GM20431 (cell line): ENCODE data around the gene FRMD8.

Source experiments
- in situ Hi-C: fragments of 300-500 bp; cut with MseI, MboI; formaldehyde crosslinking; loops from one replicate; pipeline ENCODE4 v1.15.0; 2020; ENCODE audit warnings: low sequenced_read_pairs; ENCODE audit not compliant: unreplicated experiment

The FRMD8 gene

DNA sequence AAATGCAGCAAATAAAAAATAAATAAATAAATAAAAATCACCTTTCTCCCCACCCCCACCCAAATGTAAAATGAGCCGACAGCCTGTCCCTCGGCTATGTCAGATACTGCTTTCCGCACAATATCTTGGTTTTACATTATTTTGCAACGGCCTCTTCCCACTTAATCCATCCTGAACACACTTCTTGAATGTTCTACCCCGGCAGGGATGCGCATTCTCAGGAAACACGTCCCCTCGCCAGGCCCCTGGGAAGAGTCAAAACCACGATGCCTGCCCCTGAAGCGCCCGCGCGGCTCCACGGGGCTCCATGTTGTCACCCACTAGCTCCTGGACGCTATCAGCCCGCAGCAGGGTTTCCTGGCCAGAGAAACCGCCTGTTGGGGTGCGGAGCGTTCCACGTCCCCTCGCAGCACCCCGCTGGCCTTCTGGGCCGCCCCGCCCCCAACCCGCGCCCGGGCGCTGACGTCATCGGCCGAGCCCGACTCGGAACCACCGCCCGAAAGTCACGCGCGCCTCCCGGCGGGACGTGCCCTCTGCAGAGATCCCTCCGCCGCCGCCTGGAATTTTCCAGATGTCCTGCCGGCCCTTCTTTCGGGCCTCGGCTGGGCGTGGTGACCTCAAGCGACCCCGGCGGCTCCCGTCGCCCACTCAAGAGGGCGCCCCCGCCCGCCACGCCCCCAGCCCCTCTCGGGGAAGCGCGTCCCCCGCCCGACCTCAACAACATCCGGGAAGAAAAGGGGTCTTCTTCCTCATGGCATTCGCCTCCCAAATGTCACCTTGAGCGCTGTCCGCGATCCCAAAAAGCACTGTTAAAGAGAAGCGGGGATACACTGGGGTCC lies 35.6 kb downstream of the FRMD8 start:
- in situ Hi-C loops = no loop called here

DNA sequence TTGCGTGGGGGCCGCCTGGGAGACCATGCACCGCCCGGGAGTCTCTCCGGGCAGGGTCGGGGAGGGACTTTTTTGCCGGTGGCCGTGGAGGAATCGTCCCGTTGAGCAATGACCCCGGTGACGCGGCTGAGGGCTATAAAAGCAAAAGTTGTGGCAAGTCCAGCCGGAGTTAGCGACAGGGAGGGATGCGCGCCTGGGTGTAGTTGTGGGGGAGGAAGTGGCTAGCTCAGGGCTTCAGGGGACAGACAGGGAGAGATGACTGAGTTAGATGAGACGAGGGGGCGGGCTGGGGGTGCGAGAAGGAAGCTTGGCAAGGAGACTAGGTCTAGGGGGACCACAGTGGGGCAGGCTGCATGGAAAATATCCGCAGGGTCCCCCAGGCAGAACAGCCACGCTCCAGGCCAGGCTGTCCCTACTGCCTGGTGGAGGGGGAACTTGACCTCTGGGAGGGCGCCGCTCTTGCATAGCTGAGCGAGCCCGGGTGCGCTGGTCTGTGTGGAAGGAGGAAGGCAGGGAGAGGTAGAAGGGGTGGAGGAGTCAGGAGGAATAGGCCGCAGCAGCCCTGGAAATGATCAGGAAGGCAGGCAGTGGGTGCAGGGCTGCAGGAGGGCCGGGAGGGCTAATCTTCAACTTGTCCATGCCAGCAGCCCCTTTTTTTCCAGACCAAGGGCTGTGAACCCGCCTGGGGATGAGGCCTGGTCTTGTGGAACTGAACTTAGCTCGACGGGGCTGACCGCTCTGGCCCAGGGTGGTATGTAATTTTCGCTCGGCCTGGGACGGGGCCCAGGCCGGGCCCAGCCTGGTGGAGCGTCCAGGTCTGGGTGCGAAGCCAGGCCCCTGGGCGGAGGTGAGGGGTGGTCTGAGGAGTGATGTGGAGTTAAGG lies 36.4 kb downstream of the FRMD8 start, which contains the start of gene NEAT1:
Gene NEAT1, plus strand, starts transcription at position 166 of the 883 bp plus-strand sequence.
- in situ Hi-C loops = no loop called here

DNA sequence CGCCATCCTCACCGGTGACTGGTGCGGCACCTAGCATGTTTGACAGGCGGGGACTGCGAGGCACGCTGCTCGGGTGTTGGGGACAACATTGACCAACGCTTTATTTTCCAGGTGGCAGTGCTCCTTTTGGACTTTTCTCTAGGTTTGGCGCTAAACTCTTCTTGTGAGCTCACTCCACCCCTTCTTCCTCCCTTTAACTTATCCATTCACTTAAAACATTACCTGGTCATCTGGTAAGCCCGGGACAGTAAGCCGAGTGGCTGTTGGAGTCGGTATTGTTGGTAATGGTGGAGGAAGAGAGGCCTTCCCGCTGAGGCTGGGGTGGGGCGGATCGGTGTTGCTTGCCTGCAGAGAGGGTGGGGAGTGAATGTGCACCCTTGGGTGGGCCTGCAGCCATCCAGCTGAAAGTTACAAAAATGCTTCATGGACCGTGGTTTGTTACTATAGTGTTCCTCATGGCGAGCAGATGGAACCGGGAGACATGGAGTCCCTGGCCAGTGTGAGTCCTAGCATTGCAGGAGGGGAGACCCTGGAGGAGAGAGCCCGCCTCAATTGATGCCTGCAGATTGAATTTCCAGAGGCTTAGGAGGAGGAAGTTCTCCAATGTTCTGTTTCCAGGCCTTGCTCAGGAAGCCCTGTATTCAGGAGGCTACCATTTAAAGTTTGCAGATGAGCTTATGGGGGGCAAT lies 37.2 kb downstream of the FRMD8 start:
- in situ Hi-C loops = no loop called here

DNA sequence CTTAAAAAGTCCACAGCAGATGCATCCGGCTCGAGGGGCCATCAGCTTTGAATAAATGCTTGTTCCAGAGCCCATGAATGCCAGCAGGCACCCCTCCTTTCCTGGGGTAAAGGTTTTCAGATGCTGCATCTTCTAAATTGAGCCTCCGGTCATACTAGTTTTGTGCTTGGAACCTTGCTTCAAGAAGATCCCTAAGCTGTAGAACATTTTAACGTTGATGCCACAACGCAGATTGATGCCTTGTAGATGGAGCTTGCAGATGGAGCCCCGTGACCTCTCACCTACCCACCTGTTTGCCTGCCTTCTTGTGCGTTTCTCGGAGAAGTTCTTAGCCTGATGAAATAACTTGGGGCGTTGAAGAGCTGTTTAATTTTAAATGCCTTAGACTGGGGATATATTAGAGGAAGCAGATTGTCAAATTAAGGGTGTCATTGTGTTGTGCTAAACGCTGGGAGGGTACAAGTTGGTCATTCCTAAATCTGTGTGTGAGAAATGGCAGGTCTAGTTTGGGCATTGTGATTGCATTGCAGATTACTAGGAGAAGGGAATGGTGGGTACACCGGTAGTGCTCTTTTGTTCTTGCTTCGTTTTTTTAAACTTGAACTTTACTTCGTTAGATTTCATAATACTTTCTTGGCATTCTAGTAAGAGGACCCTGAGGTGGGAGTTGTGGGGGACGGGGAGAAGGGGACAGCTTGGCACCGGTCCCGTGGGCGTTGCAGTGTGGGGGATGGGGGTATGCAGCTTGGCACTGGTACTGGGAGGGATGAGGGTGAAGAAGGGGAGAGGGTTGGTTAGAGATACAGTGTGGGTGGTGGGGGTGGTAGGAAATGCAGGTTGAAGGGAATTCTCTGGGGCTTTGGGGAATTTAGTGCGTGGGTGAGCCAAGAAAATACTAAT lies 38.0 kb downstream of the FRMD8 start:
- in situ Hi-C loops = no loop called here

DNA sequence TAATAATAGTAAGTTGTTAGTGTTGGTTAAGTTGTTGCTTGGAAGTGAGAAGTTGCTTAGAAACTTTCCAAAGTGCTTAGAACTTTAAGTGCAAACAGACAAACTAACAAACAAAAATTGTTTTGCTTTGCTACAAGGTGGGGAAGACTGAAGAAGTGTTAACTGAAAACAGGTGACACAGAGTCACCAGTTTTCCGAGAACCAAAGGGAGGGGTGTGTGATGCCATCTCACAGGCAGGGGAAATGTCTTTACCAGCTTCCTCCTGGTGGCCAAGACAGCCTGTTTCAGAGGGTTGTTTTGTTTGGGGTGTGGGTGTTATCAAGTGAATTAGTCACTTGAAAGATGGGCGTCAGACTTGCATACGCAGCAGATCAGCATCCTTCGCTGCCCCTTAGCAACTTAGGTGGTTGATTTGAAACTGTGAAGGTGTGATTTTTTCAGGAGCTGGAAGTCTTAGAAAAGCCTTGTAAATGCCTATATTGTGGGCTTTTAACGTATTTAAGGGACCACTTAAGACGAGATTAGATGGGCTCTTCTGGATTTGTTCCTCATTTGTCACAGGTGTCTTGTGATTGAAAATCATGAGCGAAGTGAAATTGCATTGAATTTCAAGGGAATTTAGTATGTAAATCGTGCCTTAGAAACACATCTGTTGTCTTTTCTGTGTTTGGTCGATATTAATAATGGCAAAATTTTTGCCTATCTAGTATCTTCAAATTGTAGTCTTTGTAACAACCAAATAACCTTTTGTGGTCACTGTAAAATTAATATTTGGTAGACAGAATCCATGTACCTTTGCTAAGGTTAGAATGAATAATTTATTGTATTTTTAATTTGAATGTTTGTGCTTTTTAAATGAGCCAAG lies 38.9 kb downstream of the FRMD8 start:
- in situ Hi-C loops = no loop called here

DNA sequence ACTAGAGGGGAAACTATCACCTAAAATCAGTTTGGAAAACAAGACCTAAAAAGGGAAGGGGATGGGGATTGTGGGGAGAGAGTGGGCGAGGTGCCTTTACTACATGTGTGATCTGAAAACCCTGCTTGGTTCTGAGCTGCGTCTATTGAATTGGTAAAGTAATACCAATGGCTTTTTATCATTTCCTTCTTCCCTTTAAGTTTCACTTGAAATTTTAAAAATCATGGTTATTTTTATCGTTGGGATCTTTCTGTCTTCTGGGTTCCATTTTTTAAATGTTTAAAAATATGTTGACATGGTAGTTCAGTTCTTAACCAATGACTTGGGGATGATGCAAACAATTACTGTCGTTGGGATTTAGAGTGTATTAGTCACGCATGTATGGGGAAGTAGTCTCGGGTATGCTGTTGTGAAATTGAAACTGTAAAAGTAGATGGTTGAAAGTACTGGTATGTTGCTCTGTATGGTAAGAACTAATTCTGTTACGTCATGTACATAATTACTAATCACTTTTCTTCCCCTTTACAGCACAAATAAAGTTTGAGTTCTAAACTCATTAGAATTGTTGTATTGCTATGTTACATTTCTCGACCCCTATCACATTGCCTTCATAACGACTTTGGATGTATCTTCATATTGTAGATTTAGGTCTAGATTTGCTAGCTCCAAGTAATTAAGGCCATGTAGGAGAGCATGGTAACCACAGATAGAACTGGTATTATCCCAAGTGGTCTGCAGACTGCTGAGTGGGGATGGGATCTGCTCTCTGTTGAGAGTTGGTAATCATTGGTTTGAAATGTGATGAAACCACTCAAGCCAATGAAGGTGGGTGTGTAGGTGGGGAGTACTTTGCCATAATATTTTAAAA lies 39.8 kb downstream of the FRMD8 start:
- in situ Hi-C loops = no loop called here

DNA sequence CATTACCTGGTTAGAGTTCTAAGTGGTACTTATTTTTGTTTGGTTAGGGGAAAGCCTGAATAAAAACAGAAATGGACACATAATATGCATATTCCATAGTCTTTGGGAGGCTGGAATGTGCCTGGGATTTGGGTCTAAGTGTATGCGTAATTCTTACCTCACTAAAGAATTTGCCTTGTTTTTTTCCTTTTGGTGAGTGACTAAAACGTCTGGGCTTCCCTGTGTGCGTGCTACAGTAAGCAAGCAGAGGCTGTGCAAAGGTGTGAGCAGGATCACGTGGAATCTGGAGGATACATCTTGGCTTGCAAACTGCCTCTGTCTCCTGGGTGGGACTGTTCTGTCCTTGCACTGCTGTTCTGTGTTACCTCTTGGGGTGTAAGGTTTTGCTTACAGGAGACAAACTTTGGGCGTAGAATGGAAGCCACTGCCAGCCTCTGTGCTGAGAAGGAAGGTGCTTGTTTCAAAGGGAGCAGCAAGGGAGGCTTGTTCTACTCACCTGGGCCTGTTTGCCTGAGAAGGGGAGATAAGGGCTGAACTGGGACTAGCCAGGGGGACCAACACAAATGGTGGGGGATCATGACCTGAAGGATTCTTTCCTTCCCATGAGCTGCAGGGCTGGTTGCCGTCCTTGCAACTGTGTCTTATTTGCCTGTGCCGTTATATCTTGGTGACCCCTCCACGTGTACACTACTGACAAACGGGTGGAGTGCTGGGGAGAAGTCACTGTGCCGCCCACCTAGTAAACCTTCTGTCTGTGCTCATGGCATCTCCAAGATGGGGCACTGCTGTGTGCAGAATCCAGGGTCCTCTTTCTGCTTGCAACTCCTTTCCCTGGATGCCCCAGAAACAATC lies 40.6 kb downstream of the FRMD8 start:
- in situ Hi-C loops = no loop called here

- in situ Hi-C loops = no loop called here
Measured at GRCh38 chr11:65427691-65428577, 41.5 kb downstream of the FRMD8 start.

DNA sequence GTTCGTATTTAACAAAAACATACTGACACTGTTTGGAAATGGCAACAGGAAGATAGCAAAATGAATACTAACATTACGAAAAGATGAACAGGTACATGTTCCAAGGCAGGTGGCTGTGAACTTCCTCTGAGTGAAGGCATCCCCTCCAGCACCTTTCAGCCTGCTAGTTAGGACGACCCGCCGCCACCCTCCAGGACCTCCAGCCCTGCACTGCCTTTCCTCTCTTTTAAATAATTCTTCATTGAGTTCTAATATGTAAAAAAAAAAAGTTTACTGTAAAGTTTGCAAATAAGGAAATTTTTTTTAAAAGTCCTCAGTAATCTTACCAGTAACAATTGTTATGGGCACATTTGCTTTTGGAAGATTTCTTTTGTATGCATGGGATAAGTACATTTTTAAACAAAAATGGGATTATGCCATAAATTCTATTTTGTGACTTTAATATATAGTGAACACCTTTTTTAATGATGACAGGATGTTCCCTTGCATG lies 42.2 kb downstream of the FRMD8 start:
- in situ Hi-C loops = no loop called here

- in situ Hi-C loops = no loop called here
Measured at GRCh38 chr11:65429068-65429681, 42.7 kb downstream of the FRMD8 start.

GRCh38 chr11:65429724-65430405 lies 43.4 kb downstream of the FRMD8 start:
- in situ Hi-C loops = no loop called here

DNA sequence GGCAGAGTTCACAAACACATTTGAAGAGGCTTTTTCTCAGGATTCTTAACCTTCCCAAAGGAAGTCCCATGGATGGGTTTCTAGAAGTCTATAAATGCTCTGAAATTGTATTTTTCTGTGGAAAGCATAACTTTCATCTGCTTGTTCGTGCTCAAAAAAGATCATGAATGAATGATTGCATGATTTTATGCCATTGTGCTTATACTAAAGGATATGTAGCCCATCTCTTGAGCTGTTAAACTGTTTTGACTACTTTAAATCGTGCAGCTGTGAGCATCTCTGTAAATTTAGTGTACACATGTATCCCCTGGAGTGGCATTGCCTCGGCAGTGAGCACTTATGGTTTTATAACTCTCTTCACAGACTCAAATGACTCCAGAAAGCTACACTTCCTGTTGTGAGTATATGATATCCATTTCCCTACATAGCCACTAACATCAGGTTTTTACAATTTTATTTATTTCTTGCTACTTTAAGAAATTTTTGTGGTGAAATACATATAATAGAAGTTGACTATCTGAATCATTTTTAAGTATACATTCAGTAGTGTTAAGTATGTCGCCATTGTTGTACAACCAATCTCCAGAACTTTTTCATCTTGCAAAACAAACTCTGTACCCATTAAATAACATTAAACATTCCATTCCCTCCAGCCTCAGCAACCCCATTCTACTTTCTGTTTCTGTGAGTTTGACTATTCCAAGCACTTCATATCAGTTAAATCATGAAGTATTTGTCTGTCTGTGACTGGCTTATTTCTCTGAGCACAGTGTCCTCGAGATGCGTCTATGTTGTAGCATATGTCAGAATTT lies 44.2 kb downstream of the FRMD8 start:
- in situ Hi-C loops = no loop called here

GRCh38 chr11:65431451-65432099 lies 45.1 kb downstream of the FRMD8 start:
- in situ Hi-C loops = no loop called here
